HG03103 (cell line): ENCODE data around the gene YEATS4.
"Not testable (repeated sequence)": the region's sequence is repeated elsewhere in the genome, so short reads cannot be mapped to it uniquely, and the experiment has no call there.

Source experiments
- ATAC-seq: cut with Tn5 transposase; IDR thresholded peaks from one replicate; pipeline ENCODE4 v1.9.1; 2021; ENCODE audit warnings: low read depth; ENCODE audit not compliant: unreplicated experiment

The YEATS4 gene

DNA sequence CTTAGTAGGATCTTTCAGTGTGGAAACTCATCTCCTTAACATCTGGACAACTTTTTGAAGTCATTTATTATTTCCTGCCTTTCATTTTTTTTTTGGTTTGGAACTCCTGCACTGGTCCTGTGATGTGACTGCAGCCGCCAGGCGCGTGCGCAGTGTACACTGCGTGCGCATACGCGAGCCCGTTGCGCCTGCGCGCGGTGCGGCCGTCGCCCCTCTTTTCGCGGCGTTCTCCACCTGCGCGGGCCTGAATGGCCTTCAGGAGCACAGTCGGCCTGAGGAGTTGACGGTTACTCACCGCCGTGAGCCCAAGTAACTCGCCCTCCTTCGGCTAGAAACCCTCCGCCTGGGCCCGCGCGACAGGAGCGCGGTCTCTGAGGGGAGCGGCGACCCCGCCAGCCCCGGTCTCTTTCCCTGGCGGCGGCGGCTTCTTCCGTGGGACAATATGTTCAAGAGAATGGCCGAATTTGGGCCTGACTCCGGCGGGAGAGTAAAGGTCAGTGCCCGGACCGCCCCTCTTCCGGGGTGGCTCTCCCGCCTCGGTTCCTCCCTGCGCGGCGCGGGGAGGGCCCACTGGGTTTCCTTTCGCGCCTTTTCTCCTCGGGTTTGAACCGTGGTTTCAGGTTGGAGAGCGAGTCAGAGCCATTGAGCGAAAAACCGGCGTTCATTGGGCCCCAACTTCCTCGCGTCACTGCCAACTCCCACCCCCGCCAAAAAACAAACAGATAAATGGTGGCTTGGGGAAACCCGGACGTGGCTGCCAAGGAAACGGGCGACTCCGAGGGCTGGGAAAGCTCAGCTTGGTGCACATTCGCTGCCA is at the start of gene YEATS4:
Gene YEATS4, plus strand, starts transcription at position 213 of the 817 bp plus-strand sequence. Its CDS starts 230 bp downstream, at position 443.
- ATAC-seq = peak; percentile 82

DNA sequence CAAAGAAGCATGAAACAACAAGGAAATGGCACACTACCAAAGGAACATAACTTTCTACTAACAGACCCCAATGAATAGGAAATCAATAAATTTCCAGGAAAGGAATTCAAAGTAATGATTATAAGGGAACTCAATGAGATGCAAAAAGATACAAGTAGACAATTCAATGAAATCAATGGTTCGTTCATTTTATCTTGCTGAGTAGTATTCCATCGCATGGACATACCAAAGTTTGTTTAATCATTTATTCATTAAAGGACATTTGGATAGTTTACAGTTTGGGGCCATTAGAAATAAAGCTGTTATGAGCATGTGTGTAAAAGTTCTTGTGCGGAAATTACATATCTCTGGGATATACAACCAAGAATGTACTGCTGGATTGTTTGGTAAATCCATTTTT is 46.3 kb upstream of the YEATS4 start:
- ATAC-seq = no peak

DNA sequence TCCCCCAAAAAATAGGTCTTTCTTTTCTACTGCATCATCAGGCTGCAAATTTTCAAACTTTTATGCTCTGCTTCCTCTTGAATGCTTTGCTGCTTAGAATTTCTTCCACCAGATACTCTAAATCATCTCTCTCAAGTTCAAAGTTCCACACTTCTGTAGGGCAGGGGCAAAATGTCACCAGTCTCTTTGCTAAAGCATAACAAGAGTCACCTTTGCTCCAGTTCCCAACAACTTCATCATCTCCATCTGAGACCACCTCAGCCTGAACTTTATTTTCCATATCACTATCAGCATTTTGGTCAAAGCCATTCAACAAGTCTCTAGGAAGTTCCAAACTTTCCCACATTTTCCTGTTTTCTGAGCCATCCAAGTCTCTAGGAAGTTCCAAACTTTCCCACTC is 42.8 kb upstream of the YEATS4 start:
- ATAC-seq = not testable (repeated sequence)

DNA sequence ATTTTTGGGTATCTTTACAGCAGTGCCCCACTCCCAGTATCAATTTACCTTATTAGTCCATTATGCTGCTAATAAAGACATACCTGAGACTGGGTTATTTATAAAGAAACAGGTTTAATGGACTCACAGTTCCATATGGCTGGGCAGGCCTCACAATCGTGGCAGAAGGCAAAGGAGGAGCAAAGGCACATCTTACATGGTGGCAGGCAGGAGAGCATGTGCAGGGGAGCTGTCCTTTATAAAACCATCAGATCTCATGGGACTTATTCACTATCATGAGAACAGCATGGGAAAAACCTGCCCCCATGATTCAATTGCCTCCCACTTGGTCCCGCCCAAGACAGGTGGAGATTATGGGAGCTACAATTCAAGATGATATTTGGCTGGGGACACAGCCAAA is 42.3 kb upstream of the YEATS4 start:
- not testable (repeated sequence) for ATAC-seq

DNA sequence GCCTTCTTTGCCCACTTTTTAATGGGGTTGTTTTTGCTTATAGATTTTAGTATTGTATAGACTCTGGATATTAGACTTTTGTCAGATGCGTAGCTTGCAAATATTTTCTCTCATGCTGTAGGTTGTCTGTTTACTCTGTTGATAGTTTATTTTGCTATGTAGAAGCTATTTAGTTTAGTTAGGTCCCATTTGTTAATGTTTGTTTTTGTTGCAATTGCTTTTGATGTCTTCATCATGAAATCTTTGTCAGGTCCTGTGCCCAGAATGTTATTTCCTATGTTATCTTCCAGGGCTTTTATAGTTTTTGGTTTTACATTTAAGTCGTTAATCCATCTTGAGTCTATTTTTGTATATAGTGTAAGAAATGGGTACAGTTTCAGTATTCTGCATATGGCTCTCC is 41.3 kb upstream of the YEATS4 start:
- no peak for ATAC-seq

DNA sequence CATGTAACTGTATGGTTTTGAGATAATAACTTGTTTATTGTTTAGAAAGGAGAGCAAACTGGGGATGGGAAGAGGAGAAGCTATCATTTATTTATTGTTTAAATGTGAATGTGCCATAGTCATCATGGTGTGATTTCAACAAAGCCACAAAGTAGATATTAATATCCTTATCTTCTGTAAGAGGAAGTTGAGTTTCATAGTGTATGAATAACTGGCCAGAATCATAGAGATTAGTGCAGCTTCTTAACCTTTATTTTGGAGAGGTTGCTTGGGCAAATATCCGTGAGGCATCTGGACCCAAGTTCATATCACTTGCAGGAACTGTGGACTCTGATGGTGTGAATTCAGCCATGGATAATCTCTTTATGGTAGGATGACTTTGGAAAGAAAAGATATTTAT is 38.2 kb upstream of the YEATS4 start:
- ATAC-seq = no peak

DNA sequence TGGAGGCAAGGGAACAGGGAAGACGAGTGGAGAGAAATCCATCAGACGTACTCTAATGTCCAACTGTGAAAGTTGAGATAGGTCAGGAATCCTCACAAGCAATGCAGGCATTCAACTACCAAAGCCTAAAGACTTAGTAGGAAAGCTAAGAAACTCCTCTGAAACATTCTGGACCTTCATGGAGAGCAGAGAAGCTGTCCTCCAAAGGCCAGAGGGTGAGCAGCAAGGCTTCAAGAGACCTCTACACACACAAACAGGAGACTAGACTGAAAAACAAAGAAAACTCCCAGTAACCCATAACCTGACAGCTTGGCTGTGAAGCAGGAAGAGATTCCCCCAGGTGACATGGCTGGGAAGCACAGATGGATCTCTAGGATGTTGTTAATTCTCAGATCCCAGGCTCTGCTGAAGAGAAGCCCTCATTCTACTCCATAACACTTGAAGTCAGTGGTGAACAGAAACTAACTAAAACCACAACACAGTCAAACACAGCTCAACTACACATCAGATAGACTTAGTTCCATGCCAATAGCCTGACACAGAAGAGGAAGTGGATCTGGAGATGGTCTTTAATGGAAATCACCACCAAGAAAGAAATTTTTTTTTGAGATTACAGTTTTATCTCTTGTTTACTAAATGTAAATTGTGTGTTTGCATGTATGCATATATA is 34.6 kb upstream of the YEATS4 start:
- peak; percentile 96 for ATAC-seq

DNA sequence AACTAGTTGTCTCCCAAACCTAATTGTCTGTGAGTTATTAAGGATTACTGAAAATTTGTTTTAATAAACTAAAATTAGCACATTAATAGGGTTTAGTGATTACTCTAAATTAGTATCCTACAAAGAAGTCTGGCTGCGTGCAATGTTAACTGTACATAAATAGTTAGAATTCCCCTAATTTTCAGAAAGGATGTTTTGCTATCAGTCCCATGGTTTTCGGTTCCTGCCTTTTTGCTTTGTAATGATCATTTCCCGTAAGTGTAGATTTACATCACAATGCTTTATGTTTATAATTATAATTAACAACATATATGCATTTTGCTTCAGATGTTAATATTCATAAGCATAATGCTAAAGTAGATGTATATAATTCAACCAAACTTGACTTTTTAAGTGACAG is 31.1 kb upstream of the YEATS4 start:
- no peak for ATAC-seq

DNA sequence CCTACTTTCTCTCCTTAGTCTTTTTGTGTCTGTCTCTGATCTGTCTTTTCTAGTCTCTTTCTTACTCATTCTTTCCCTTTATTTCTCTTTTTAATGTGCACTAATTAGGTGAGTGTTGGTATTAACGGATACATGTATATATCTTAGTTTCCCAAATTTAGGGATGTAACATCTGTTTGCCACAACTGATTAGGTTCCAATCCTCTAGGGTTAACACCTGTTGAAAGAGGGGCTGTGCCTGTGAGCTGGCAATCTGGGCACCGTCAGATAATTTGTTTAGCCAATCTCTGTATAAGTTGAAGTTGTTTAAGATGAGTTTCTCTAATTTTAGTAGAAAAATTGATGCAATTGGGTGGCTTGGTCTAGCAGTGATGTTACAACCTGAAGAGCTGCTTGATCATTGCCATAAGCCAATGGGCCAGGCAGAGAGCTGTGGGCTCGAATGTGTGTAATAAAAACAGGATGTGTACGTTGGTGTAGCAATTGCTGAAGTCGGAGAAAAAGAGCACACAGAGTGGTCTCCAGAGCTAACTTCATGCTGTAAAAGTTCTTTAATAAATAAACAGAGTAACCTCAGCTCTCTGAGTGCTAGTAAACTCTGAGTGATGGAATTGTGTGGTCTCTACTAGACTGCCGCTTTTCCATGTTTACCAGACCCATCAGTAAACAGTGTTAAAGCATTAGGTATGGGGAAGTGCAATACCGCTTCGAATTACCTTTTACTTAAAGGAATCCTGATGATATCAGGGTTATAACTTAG is 29.7 kb upstream of the YEATS4 start:
- no peak for ATAC-seq

DNA sequence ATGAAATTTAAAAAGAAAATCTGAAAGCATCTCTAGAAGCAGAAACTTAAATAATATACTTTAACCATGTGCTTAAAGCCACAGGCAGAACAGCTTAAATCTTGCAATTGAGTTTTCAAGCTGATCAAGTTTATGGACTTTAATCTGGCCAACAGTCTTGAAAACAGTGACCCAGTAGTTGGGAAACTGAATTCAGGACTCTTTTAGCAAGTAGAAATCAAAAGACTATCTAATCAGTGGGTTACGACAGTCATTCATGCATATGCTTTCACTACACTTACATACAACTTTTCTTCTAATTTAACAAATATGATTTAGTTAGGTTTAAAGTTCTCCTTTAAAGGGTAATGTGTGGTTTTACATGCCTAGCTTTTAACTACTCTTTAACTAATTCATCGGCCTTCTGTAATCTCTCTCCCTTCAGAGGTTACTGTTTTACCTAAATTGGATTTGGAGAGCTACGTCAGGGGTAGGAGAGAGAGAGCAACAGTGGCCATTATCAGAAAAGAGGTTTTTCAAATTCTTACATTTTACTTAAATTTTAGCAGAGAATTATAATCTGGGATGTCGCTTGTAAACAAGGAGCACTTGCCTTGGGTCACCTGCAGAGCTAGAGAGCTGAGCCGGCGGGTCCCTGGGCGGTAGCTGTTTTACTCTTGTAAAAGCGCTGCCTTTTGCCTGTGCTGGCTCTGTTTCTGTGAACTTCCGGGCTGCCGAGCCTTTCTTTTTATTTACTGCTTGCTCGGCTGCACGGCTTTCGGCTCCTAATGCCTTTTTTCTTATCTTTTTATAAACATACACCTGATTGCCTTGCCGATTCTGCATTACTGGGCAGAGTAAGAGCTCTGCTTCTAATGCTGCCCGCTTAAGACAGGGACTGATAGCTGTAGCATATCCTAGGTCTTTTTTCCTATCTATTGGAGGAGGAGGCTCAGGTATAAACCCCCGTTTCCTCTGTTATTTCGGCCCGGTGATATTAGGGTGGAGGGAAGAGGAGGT is 28.8 kb upstream of the YEATS4 start:
- peak; percentile 74 for ATAC-seq

DNA sequence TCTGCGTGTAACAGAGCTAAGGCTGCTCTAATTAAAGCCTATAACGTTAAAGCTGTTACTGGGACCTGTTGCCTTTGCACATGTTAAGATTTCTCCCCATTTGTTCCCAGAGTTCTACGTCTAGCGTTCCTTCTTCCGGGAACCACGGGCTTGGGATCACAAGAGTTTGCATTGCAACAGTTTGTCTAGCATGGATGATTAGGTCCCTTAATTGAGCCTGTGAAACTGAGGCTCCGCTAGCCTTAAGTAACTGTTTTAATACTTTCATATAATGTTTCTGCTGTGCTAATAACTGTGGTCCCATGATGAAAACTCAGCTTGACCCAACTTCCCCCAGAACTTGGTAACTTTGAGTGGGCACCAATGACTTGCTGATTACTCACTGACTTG is 28.0 kb upstream of the YEATS4 start:
- no peak for ATAC-seq

DNA sequence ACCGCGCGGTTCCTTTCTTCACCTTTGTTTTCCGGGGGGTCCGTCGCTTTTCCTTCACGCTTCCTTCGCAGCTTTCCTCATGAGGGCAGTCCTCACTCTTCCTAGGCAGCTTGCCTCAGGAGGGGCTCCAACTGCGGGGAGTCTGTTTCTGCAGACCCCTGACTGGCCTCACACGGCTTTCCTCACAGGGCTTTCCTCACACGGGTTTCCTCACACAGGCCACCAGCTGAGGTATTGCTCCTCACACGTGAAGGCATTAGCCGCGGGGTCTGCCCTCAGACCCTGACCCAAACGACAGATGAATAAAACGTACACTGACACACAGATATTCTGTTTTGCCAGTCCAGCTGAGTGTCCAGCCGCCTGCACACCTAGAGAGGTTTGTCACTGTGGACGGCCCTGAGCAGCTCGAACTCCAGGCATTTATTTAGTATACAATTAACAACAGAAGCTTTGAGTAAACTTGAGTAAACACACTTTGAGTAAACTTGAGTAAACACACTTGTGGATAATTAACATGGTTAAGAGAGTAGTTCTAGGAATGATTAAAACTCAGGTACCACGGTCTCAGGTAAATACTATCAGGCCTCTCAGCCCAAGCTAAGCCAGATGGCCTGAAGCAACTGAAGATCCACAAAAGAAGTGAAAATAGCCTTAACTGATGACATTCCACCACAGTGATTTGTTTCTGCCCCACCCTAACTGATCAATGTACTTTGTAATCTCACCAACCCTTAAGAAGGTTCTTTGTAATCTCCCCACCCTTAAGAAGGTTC is 27.4 kb upstream of the YEATS4 start:
- ATAC-seq = no peak

DNA sequence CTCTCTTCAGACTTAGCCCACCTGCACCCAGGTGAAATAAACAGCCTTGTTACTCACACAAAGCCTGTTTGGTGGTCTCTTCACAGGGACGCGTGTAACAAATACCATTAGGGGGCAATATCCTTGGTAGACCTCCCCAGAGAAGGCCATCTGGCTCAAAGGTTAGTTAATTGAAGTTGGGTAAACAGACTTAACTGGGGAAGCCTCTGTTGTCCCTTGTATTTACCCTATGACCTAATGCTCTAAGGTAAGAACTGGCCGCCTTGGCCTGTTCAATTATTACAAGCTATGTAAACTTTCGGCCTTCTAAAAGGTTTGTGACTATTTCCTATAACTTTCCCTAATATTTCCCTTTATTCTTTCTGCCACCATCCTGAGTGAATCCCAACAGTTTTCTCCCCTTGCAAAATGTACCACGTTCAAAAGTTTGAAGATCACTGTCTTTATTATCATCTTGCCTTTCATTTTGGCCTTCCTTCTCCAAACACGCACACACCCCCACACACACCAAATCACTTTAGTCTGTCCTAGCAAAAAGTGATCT is 26.7 kb upstream of the YEATS4 start:
- no peak for ATAC-seq

DNA sequence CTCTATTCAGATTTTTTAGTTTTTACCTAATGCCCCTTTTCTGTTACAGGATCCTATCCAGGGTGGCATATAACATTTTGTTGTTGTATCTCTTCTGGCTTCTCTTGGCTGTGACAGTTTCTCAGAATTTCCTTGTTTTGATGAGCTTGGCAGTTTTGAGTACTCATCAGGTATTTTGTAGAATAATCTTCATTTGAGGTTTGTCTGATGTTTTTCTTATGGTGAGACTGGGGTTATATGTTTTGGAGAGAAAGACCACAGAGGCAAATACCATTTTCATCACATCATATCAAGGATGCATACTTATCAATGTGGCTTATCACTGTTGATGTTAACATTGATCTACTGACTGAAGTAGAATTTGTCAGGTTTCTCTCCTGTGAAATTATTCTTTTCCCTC is 25.4 kb upstream of the YEATS4 start:
- no peak for ATAC-seq

DNA sequence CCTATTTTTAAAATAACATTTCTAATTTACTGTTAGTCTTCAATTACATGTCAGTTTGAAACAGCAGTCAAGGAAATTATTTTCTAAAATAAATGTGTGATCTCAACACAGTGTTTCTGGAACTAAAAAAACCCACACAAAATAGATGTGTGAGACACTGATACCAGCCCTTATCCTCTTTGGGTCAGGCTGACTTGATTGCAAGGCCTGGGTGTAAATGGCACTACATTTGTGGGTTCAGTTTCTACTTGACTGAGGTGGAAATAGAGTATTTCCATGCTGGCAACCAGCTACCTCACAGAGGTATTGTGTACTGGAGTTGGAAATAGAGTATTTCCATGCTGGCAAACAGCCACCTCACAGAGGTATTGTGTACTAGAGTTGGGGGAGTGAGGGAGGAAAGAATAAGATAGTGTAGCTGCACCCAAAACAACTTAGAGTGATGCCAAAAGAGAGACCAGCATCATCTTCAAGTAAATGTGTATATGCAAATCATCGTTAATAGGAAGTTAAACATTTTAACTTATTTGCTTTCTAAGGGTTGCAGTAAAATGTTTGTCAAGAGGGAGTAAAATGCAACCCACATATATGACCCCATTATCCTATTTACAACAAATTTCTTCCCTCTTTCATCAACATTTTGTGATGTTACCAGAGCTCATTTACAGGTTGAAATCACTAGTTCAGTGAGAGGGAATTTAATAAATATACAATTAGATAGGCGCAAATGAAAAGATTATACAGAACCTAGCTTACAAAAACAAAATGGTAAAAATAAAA is 22.0 kb upstream of the YEATS4 start:
- ATAC-seq = no peak

DNA sequence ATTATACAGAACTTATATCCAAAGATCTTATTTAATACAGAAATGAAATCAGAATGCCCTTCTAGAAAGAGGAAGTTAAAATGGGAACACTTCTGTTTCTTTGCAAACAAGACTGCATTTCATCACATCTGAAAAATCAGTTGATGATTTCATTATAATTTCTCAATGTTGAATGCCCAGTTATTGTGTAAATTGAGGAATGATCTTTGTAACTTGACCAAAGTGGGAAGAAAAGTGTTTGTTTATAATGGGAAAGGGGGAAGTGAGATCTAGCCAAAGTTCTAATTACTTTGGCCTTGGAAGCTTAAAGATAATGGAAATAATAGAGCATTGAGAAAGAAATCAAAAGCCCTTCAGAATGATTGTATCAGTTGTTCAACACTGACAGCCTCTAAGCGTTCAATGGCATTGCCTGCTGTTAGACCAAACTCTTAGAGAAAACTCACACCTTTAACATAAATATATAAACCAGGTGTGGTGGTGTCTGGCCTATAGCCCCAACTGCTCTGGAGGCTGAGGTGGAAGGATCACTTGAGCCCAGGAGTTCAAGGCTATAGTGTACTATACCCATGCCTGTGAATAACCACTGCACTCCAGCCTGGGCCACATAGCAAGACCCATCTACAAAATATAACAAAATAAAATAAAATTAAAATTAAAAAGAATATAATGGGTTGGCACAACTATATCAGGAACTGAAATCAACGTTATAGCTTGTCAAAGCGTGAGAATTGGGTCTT is 21.3 kb upstream of the YEATS4 start:
- no peak for ATAC-seq

DNA sequence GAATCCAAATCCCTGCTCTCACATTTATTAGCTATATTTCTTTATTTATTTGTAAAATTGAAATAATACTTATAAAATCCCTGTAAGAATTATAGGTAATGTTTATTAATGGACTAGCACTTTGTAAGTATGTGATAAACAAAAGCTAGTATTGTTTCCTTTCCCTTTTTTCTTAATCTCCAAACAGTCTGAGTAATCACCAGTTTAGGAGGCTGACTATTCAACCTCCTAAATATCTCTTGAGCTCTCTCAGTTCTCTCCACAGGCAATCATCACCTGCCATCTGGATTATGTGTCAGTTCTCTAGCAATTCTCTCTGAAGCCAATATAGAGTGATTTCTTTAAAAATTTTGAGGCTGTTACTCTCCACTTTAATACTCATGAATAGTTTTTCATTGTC is 20.6 kb upstream of the YEATS4 start:
- ATAC-seq = no peak

DNA sequence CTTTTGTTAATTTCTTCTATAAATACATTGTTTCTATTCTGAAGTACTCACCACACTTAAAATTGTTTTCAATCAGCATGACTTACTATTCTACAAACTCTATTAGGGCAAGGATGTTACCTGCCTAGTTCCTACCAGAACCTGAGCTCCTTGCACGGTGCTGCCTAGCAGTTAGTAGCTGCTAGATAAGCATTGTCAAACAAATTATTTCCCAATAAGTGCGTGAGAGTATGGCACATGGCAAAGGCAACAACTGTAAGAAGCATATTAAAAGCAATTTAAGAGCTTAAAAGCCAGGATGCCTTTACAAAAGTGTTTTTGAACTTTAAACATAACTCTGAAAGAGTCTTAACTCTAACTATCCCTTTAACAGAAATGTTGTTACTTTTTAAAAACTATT is 19.5 kb upstream of the YEATS4 start:
- ATAC-seq = no peak
